ENCODE data around the gene UMOD.
"Not testable (repeated sequence)": the region's sequence is repeated elsewhere in the genome, so short reads cannot be mapped to it uniquely, and the experiment has no call there.

UMOD gene

GRCh38 chr16:20363191-20363590 is 10.7 kb upstream of the UMOD start:
- DNase-seq: no peak

DNA sequence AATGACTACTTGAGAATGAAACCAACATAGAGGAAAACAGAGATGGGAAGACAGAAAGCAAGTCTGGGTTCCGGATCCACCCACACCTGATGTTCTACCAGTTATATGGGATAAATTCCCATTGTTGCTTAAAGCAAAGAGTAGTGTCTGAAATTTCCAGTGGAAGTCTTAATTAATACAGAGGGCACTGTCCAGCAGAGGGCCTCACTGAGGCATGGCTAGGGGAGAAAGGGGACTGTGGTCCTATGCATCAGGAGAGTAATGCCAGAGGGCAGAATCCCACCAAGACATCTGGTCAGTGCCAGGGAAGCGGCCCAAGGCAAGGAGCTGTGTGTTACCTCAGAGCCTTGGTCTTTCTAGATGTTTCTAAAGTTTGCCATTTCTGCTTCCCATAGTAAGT is 7.5 kb upstream of the UMOD start:
- no peak for DNase-seq

DNA sequence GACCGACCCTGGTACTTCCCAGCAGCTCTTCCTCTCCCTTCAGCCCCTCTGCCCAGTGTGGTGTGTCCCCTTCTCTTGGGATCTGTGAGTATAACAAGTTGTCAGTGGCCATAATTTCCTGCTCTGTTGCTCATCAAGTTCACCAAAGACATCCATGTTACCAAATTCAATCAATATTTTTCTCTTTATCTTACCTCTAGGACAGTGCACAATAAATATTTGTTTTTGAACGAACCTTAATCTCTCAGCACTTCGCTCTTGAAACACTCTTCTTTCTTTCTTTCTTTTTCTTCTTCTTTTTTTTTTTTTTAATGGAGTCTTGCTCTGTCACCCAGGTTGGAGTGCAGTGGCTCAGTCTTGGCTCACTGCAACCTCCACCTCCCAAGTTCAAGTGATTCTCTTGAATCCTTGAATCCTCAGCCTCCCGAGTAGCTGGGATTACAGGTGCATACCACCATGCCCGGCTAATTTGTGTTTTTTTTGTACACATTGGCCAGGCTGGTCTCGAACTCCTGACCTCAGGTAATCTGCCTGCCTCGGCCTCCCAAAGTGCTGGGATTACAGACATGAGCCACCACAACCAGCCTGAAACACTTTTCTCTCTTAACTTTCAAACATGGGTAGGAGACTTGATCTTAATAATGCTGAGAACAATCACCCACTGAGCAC is 2.7 kb upstream of the UMOD start:
- no peak for DNase-seq

DNA sequence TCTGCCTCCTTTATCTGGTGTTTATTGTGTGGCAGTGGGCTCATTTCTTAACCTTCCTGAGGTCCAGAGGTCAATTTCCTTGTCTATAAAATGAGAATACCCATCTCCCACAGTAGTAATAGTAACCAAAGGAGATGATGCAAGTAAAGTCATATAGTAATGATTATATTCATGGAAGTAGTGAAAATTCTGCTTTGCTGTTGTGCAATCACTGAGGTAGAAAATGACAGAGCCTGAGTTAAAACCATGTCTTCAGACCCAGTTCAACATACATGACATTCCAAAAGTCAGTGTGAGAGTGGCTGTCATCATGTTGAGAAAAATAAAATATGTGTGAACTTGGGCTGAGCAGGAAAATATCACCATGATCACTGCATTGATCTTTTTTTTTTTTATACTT is 864 bp upstream of the UMOD start:
- DNase-seq: no peak

DNA sequence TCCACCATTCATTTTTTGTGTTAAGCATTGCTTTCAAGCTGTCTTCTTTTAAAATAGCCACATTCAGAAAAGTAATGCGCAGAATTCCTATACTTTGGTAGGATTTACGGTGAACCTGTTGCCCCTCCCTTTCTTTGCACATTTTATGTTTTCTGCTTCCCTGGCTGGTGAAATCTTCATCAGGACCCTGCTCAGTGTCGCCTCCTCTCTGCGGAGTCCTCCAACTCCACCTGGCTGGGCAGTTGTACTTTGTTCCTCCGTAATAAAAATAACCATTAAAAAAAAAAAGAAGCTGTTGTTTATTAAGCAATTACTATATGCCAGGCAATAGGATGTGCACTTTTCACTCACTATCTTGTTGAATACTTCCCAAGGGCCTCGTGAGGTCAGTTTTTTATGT is 2.9 kb downstream of the UMOD start:
- no peak for DNase-seq

GRCh38 chr16:20348365-20349185 is 3.9 kb downstream of the UMOD start:
- no peak for DNase-seq

DNA sequence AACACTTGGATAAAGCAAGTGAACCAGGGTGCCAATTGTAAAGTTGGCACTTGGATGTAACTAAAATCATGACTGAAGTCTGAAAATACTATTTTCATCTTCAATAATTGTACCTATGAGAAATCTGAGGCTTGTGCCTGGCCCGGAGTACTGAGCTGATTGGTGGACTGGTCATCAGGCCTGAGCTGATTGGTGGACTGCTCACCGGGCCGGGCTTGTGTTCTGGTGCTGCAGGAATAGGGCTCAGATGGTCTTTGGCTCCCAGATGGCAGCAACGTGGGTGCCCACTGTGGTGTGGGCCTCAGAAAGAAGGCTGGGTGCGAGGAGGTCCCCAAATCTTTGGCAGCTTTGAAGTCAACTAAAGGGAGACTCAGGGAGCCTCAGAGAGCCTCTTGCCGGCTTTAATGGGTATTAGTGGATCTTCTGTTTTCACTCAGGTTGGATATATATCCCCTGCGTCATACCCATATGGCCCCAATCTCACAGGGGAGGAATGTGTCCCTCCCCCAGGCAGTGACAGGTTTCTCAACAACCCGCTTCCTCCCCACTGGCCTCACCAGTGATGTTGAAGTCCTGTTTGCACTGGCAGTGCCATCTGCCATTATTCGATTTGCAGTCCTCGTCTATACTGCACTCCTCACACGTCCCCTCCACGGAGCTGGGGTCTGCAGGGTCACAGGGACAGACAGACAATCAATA is 4.7 kb downstream of the UMOD start:
- DNase-seq: no peak

- no peak for DNase-seq
Measured at GRCh38 chr16:20344611-20345010, 7.9 kb downstream of the UMOD start.

DNA sequence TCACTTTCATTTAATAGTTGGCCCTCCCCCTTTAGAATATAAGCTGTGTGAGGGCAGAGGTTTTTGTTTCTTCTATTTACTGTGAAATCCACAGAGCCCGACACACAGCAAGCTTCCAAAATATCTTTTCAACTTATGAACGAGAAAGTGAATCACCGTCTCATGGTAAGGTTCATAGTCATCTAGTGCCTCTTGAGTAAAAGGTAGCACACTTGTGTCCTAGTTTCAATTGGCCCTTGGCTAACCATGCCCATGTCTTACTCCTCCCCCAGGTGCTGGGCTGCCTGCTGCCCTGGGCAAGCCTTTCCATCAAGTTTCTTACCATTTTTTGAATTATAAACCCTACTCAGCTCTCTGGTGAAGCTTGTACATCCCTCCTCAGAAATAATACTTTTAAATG is 12.8 kb downstream of the UMOD start:
- no peak for DNase-seq

GRCh38 chr16:20336955-20337354 is 15.6 kb downstream of the UMOD start:
- DNase-seq: no peak

DNA sequence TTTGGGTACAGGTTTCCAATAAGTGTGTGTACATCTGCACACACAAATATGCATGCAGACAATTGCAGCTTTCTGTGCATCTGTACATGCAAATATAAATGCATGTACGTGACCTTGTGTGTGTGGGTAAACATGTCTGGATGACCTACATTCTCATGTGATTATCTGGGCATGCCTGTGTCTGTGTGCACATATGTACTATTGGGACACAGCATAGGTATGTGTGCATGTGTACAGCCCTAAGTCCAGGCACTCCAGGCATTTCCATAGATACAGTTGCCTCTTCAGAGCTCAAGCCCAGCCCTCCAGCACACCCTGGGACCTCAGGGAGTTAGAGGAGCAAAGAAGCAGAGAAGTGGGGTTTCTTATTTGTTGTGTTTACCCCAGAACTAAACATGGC is 18.1 kb downstream of the UMOD start:
- no peak for DNase-seq

DNA sequence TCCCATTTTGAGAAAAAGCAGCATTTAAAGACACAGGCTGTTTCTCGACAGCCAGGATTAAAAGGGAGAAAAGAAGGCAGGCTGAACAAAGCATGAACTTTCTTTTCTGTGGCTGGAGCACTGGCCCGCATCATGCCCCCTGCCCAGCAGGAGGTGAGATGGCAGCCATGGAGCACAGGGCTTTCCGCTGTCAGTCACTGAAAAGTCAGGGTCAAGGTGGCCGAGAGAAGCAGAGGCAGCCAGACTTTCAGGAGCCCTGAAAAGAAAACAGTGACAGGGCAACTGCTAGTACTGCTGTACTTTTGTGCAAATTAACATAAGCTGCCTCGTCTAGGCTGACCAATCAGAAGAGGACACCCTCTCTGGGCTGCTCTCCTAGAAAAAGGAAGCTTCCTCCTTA is 19.4 kb downstream of the UMOD start:
- no peak for DNase-seq

DNA sequence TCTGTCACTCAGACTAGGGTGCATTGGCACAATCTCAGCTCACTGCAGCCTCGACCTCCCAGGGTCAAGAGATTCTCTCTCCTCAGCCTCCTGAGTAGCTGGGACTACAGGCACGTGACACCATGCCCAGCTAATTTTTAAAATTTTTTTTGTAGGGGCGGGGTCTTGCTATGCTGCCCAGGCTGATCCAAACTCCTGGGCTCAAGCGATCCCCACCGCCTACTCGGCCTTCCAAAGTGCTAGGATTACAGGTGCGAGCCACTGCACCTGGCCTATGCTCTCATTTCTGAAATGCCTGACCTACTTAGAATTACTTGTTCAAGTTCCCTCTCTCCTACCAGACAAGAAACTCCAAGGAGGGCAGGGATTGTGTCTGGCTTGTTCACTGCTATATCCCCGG is 20.1 kb downstream of the UMOD start:
- no peak for DNase-seq

GRCh38 chr16:20331635-20332034 is 20.9 kb downstream of the UMOD start:
- DNase-seq: no peak

- DNase-seq: no peak
Measured at GRCh38 chr16:20329392-20330138, 22.9 kb downstream of the UMOD start.

DNA sequence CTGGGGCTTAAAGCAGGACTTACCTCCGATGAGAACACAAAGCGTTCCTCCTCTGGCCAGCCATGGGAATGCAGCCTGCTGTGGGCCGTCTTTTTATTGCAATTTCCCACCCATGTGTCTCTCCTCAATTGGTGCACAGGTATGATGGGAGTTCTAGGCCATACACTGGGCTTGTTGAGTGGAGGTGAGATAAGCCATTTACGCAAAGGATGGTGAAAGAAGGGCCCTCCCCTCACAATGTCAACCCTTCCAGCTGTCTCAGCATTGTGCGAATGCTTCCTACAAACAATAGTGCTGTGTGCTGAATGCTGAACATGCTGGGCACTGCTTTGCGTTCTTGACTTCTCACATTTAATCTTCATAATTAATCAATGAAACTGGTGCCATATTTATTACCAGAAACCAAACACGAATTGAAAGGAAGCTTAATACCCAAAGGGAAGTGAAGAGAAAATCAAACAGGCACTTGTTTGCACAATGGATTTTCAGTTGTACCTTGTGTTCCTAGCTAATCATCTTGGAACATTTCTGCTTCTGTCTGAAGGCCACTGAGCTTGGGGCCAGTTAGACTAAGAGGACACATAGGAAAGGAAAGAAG is 25.0 kb downstream of the UMOD start, which contains the start of gene GP2:
Gene GP2, minus strand, starts transcription at position 70 of the 598 bp plus-strand sequence. CDS start 1,082 bp downstream, outside the sequence.
- DNase-seq: no peak

DNA sequence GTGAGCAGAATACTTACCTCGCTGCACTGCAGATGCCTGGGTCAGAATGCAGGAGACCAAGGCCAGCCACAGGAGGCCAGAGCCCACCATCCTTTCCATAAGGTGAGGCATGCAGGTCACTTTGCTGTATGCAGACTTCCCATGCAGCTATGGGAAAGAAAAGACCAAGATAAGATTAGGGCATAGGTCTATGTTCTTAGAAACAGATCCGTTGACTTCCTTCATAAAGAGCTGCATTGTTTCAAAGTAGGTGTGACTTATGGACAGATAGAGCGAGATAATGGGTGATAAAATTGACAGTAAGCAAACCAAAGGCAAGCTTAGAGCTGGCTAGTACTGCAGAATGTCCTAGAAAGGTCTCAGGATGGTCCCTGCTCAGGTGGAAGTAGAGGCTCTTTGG is 26.2 kb downstream of the UMOD start:
- no peak for DNase-seq

GRCh38 chr16:20325005-20325404 is 27.5 kb downstream of the UMOD start:
- DNase-seq: no peak

DNA sequence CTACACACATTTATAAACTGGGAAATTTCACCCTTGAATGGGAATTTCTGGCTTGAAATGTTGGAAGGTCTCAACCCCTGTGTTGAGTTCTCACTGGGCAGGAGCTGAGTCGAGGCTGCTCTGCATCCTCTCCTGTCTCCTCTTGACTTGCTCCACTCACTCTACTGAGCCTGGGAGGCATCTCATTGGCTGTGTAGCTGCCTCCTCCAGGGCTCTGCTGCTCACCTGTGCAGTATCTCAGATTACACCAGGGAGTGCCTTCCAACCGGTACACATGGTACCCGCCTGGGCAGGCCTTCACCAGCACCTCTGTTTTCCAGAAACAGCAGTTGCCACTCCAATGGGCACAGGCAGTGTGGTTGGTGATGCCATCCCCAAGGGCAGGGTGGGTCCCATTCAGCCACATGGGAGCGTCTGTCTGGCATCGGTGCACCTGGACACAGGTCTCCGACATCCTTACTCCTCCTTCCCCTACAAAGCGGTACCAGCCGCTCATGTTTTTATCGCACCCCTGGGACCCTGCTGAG is 28.9 kb downstream of the UMOD start:
- no peak for DNase-seq

DNA sequence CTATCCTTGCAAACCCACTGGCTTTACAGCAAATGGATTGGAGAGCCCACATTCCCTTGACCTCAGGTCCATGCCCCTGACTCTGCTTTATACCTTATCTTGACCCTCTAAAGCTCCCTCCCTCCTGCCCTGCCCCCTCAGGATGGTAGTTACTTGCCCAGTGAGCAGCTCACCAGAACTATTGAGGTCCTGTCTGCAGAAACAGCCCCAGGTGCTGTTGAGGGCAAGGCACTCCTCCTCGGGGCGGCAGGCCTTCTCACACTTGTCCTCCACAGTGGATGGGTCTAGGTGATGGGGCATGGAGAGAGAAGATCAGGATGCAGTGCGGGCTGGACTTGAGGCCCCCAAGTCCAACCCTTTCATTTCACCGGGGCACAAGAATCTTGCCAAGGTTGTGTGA is 29.8 kb downstream of the UMOD start:
- no peak for DNase-seq

- no peak for DNase-seq
Measured at GRCh38 chr16:20321671-20322070, 30.8 kb downstream of the UMOD start.

GRCh38 chr16:20321051-20321450 is 31.5 kb downstream of the UMOD start:
- DNase-seq: not testable (repeated sequence)
